ENCODE measurements around the gene SDS. TPM values are rescaled to one million over a fixed set of nuclear protein-coding genes. Genes with fewer than 3 reads are reported as not detected.

Gene SDS
- total and polyA plus RNA-seq, 9 donors, result 0.20 to 12.8 (median 1.0) TPM; not detected in 2

- Histone ChIP-seq H3K27ac (no peak overlapping the region), H3K36me3 (no peaks in the 10 kb centered on the region), H3K27me3 (no peaks in the 10 kb centered on the region), H3K4me1 (ENCODE audit: insufficient read depth) (no peaks in the 10 kb centered on the region), H3K4me3 (no peak overlapping the region), H3K9me3 (no peaks in the 10 kb centered on the region)
- intact Hi-C loops (cut with DNase I), result loop anchor here in 1 of 4 donors (10.0 kb wide), 1 partner anchor 261 kb away; no protein-coding TSS in a partner anchor
- DNase-seq, result no peak
- 84 to 94% (median 87%) methylated on average over 5 of the region's 5 CpGs for WGBS, 3 donors
- TF ChIP-seq CTCF (IDR thresholded peaks at IDR 0.05) (no peak), POLR2A (IDR thresholded peaks at IDR 0.05) (no peak), EP300 (IDR thresholded peaks at IDR 0.05) (no peak)
Measured at GRCh38 chr12:113435367-113435766, 31.7 kb upstream of the SDS start.

- intact Hi-C loops (cut with DNase I), result loop anchor here in 1 of 4 donors (10.0 kb wide), 1 partner anchor 258 kb away; no protein-coding TSS in a partner anchor
- no peaks in the 10 kb centered on the region for H3K9me3 ChIP-seq
- no peak for DNase-seq
- no peak for TF ChIP-seq EP300 (IDR thresholded peaks at IDR 0.05)
- no peak for TF ChIP-seq CTCF (IDR thresholded peaks at IDR 0.05)
- TF ChIP-seq POLR2A (IDR thresholded peaks at IDR 0.05), result no peak
- no peaks in the 10 kb centered on the region for H3K4me1 ChIP-seq (ENCODE audit: insufficient read depth)
- H3K27ac ChIP-seq, result no peak overlapping the region
- H3K4me3 ChIP-seq, result no peak overlapping the region
- H3K27me3 ChIP-seq, result no peaks in the 10 kb centered on the region
- no peaks in the 10 kb centered on the region for H3K36me3 ChIP-seq
Measured at GRCh38 chr12:113432986-113433385, 29.3 kb upstream of the SDS start.

DNA sequence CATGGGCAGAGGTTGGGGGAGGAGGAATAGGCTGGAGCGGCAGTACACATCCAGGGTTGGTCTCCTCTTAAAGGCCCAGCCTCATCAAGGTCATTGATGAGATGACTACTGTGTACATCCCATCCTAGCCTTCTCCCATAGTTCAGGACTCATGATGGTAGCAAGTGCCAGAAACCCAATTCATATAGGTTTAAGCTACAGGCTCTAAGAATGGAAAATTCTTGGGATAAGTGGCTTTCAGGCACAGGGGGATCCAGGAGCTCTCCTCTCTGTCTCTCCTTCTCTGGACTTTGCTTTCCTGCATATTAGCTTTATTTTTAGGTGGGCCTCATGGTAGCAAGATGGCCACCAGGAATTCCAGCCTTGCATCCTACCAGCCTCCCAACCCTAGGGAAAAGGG, 24.8 kb upstream of the SDS start:
- WGBS, 3 donors, result 83 to 92% (median 84%) methylated on average over 1 of the region's 1 CpG

DNA sequence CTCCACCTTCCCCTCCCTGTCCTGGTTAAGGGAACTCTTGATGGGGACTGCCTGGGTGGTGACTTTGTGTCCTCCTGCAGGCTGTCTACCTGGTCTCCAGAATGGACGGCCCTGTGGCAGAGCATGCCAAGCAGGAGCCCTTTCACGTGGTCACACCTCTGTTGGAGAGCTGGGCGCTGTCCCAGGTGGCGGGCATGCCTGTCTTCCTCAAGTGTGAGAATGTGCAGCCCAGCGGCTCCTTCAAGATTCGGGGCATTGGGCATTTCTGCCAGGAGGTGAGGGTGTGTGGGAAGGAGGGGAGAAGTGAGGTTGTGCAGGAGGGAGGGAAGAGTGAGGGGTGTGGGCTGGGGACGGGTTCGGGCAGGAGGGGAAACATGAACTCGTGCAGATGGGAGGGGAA, 24.2 kb upstream of the SDS start:
- WGBS, 3 donors, result 69 to 75% (median 71%) methylated on average over 9 of the region's 9 CpGs
- intact Hi-C loops (cut with DNase I), result loop anchor here in 1 of 4 donors (10.0 kb wide), 1 partner anchor 123 kb away; no protein-coding TSS in a partner anchor

More for the DNA sequence above, 24.8 kb upstream of the SDS start:
- intact Hi-C loops (cut with DNase I), result loop anchor here in 1 of 4 donors (10.0 kb wide), 1 partner anchor 124 kb away; no protein-coding TSS in a partner anchor
- TF ChIP-seq POLR2A (IDR thresholded peaks at IDR 0.05) (no peak), EP300 (IDR thresholded peaks at IDR 0.05) (no peak), CTCF (IDR thresholded peaks at IDR 0.05) (no peak)
- no peaks in the 10 kb centered on the region for H3K36me3 ChIP-seq
- no peak overlapping the region for H3K4me3 ChIP-seq
- H3K27me3 ChIP-seq, result no peaks in the 10 kb centered on the region
- DNase-seq, result no peak
- H3K27ac ChIP-seq, result no peak overlapping the region
- no peaks in the 10 kb centered on the region for H3K9me3 ChIP-seq
- H3K4me1 ChIP-seq (ENCODE audit: insufficient read depth), result no peaks in the 10 kb centered on the region

More for the DNA sequence above, 24.2 kb upstream of the SDS start:
- Histone ChIP-seq H3K4me1 (ENCODE audit: insufficient read depth) (peaks cover under 1% of the 10 kb centered on the region), H3K9me3 (no peaks in the 10 kb centered on the region), H3K27ac (no peak overlapping the region), H3K36me3 (no peaks in the 10 kb centered on the region), H3K4me3 (no peak overlapping the region), H3K27me3 (no peaks in the 10 kb centered on the region)
- TF ChIP-seq CTCF (IDR thresholded peaks at IDR 0.05) (no peak), EP300 (IDR thresholded peaks at IDR 0.05) (no peak), POLR2A (IDR thresholded peaks at IDR 0.05) (no peak)
- no peak for DNase-seq

All from ovary (tissue), 9 donors.